ENCODE measurements around the gene GPC2. TPM values are rescaled to one million over a fixed set of nuclear protein-coding genes. Genes with fewer than 3 reads are reported as not detected.

The GPC2 gene
- total RNA-seq, 1 experiment from 2014 or later: 45.2 TPM

DNA sequence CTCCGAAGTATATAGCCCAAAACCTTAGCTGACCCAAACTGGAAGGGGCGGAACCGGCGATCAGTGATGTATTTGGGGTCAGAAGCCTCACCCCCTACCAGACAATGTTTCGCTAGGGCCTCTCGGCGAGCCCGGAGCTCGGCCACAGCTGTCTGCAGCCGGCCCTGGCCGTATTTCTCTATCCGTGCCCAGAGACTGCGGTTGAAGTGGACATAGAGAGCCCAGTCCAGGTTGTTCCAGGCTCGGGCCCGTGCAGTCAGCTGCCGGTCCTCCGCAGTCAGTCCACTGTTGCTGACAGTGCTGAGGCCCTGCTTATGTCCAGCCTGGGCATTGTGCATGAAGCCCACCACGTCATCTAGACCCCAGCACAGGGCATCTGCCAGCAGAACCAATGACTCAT is 17.1 kb downstream of the GPC2 start:
- no peak overlapping the region for H3K18ac ChIP-seq (ENCODE audit: insufficient read length, low read depth, low read length)
- no peak overlapping the region for H2BK20ac ChIP-seq (ENCODE audit: low read depth, low read length, poor library complexity, severe bottlenecking)
- H3K56ac ChIP-seq (ENCODE audit: insufficient read length, low read depth, low read length): no peak overlapping the region
- H2BK120ac ChIP-seq (ENCODE audit: low read depth, low read length, poor library complexity, severe bottlenecking): no peak overlapping the region
- no peak overlapping the region for H4K8ac ChIP-seq (replicated peaks; ENCODE audit: insufficient read length, low read depth, low read length)
- no peak overlapping the region for H2BK15ac ChIP-seq (ENCODE audit: low read depth, low read length)
- H3K23ac ChIP-seq (ENCODE audit: insufficient read length, low read depth, low read length): no peak overlapping the region
- no peak overlapping the region for H4K5ac ChIP-seq (ENCODE audit: insufficient read length, low read depth, low read length)
- H3K27ac Mint-ChIP-seq: no peak overlapping the region
- peaks cover 2% of the 10 kb centered on the region for H3K79me1 ChIP-seq (ENCODE audit: insufficient read depth, low read depth, low read length, poor library complexity, severe bottlenecking)
- H4K91ac ChIP-seq (ENCODE audit: insufficient read length, low read depth, low read length): no peak overlapping the region
- no peaks in the 10 kb centered on the region; the same call in 1 of the 2 replicates for H3K4me1 ChIP-seq (ENCODE audit: insufficient read depth, low read length)
- no peaks in the 10 kb centered on the region; the same call in none of the 2 replicates for H3K27me3 Mint-ChIP-seq (ENCODE audit: low read depth)
- H3K4ac ChIP-seq (ENCODE audit: low read depth, low read length): no peak overlapping the region
- no peak overlapping the region; the same call in 1 of the 2 replicates for H3K14ac ChIP-seq (ENCODE audit: insufficient read depth, low read length)
- H3K9me3 ChIP-seq (ENCODE audit: control insufficient read depth, low read depth, low read length): no peaks in the 10 kb centered on the region
- H2BK12ac ChIP-seq (ENCODE audit: insufficient read length, low read depth, low read length): no peak overlapping the region
- H3K9ac ChIP-seq (ENCODE audit: extremely low read depth, insufficient read length, low read length): no peak overlapping the region
- H2AFZ ChIP-seq (ENCODE audit: low read length): no peak overlapping the region
- H2AK5ac ChIP-seq (ENCODE audit: insufficient read length, low read length): no peak overlapping the region
- H3K9me3 Mint-ChIP-seq: no peaks in the 10 kb centered on the region
- H3T11ph ChIP-seq (ENCODE audit: low read length): no peak overlapping the region
- H3K4me3 Mint-ChIP-seq: 0 out of 5 replicates have a peak overlapping the region, but pooled peaks of 1 of the 2 experiments have one; percentile 23
- TF ChIP-seq, protein P1, sequence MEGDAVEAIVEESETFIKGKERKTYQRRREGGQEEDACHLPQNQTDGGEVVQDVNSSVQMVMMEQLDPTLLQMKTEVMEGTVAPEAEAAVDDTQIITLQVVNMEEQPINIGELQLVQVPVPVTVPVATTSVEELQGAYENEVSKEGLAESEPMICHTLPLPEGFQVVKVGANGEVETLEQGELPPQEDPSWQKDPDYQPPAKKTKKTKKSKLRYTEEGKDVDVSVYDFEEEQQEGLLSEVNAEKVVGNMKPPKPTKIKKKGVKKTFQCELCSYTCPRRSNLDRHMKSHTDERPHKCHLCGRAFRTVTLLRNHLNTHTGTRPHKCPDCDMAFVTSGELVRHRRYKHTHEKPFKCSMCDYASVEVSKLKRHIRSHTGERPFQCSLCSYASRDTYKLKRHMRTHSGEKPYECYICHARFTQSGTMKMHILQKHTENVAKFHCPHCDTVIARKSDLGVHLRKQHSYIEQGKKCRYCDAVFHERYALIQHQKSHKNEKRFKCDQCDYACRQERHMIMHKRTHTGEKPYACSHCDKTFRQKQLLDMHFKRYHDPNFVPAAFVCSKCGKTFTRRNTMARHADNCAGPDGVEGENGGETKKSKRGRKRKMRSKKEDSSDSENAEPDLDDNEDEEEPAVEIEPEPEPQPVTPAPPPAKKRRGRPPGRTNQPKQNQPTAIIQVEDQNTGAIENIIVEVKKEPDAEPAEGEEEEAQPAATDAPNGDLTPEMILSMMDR (conservative IDR thresholded peaks at IDR 0.05): no peak
- DNase-seq: no peak
- WGBS (ENCODE audit: extremely low coverage, insufficient read length, low lambda C conversion rate): no CpG with 5 or more reads among the region's 18 CpGs
- no peak overlapping the region for H3K27ac ChIP-seq (ENCODE audit: insufficient read length, low read depth, low read length)
- H3K4me1 Mint-ChIP-seq: peaks cover 16 to 24% of the 10 kb centered on the region in 2 experiments
- no peak overlapping the region for H2BK5ac ChIP-seq (ENCODE audit: insufficient read length, low read length)
- H3K23me2 ChIP-seq (ENCODE audit: insufficient read length, low read depth, low read length, poor library complexity, severe bottlenecking): peaks cover 10% of the 10 kb centered on the region
- H3K4me2 ChIP-seq (ENCODE audit: insufficient read depth, insufficient read length, low read length): no peak overlapping the region
- no peaks in the 10 kb centered on the region for H3K79me2 ChIP-seq (ENCODE audit: insufficient read depth, low read length)
- no peaks in the 10 kb centered on the region for H4K20me1 ChIP-seq (ENCODE audit: control insufficient read depth, insufficient read depth, insufficient read length)
- H3K27me3 ChIP-seq (ENCODE audit: insufficient read depth, low read length): no peaks in the 10 kb centered on the region
- H3K36me3 Mint-ChIP-seq (ENCODE audit: insufficient read depth in 1 of 3, low read depth in 3 of 3): peaks cover 9 to 23% (median 23%) of the 10 kb centered on the region in 3 experiments; a peak in 6 of 7 replicates

Measured in H9 (cell line).